Activated naive CD4-positive, alpha-beta T cell treated with anti-CD3 and anti-CD28 coated beads, Interleukin-2, amount 10 ng/mL, durations not matched to agents 7 days and 5 days (primary cell): Measurements from ENCODE around the gene GPR84.

Source experiments
- CTCF ChIA-PET: fragments of 350-600 bp; sonication (Branson Sonifier 250); formaldehyde crosslinking; loops from one replicate; lab custom pipeline; 2021; ENCODE audit warnings: antibody characterized with exemption; lab: Charles Lee
- DNase-seq: peaks from one replicate; pipeline ENCODE4 v3.0.0-alpha.2; 2020
- H3K27ac Mint-ChIP-seq: one replicate; pipeline ENCODE4 v1.8.0; 2021; ENCODE audit warnings: mild to moderate bottlenecking, moderate library complexity, mixed read lengths
- H3K27me3 Mint-ChIP-seq: one replicate; pipeline ENCODE4 v1.8.0; 2021; ENCODE audit warnings: mild to moderate bottlenecking, mixed read lengths
- H3K36me3 Mint-ChIP-seq: one replicate; pipeline ENCODE4 v1.8.0; 2021; ENCODE audit warnings: mixed read lengths
- H3K4me1 Mint-ChIP-seq: one replicate; pipeline ENCODE4 v1.8.0; 2021; ENCODE audit warnings: mixed read lengths
- H3K4me3 Mint-ChIP-seq: one replicate; pipeline ENCODE4 v1.8.0; 2021; ENCODE audit warnings: mild to moderate bottlenecking, moderate library complexity, mixed read lengths
- H3K9me3 Mint-ChIP-seq: one replicate; pipeline ENCODE4 v1.8.0; 2021; ENCODE audit warnings: mixed read lengths

GPR84 gene

DNA sequence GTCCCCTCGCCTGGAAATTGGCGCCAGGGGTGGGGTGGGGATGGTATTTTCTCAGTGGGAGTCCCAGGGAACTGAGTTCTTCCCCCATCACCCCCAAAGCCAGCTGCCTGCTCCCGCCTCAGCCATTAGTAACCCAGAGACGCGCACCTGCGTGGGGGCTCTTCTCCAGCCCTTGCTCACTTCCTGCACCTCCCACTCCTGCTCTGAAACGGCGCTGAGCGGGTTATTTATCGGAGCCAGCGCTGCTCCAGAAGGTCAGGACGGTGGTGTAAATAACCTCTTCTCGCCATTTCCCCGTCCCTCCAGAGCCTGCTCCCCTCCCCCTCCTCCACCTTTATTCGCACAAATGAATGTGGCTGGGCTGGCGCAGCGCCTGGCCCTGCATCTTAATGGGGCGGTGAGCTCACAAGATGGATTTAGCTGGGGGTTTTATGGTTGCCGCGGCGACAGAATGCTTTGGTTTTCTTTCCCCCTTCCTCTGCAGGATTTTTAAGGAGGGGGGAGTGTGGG, 12.2 kb downstream of the GPR84 start:
- no peaks in the 10 kb centered on the region for H3K9me3 Mint-ChIP-seq
- peaks cover 35% of the 10 kb centered on the region for H3K36me3 Mint-ChIP-seq
- peaks cover 26% of the 10 kb centered on the region for H3K4me1 Mint-ChIP-seq
- H3K27me3 Mint-ChIP-seq = no peaks in the 10 kb centered on the region
- CTCF ChIA-PET = interaction anchor here (0.7 to 2.2 kb wide), 7 partner anchors 9 to 57 kb away, joined by 3 to 9 read pairs (median 4); partner anchors contain the start of gene COPZ1
- peak; percentile 45 for DNase-seq
- no peak overlapping the region for H3K27ac Mint-ChIP-seq
- peak overlapping the region; percentile 27 for H3K4me3 Mint-ChIP-seq

DNA sequence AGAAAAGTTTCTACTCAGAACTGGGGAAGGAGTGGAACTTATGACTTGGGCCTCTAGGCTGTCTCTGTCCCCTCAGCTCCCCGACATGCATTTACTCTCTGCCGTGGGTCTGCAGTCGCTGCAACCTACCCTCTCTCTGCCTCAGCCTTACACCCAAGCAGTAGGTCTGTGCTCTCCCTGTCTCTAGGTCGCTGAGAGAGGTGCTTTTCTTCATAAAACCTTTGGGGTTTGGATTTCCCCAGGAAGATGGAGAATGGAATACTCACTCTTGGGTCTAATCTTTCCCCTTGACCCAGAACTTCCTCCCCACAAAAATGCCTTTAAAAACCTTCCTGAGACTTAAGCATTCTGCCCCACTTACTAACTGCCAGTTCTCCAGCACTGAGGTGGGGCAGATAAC, 12.9 kb downstream of the GPR84 start:
- Mint-ChIP-seq H3K4me1 (peaks cover 19% of the 10 kb centered on the region), H3K27me3 (no peaks in the 10 kb centered on the region), H3K9me3 (no peaks in the 10 kb centered on the region), H3K36me3 (peaks cover 40% of the 10 kb centered on the region), H3K4me3 (no peak overlapping the region), H3K27ac (no peak overlapping the region)
- DNase-seq = no peak
- CTCF ChIA-PET = interaction anchor here (2.3 kb wide), 1 partner anchor 14 kb away, joined by 10 read pairs; no protein-coding TSS in a partner anchor

GRCh38 chr12:54350743-54351142, 13.5 kb downstream of the GPR84 start:
- H3K4me3 Mint-ChIP-seq = no peak overlapping the region
- peaks cover 19% of the 10 kb centered on the region for H3K4me1 Mint-ChIP-seq
- H3K36me3 Mint-ChIP-seq = peaks cover 43% of the 10 kb centered on the region
- CTCF ChIA-PET = interaction anchor here (1.0 to 2.3 kb wide), 2 partner anchors 14 to 17 kb away, joined by 3 to 10 read pairs; no protein-coding TSS in a partner anchor
- H3K9me3 Mint-ChIP-seq = no peaks in the 10 kb centered on the region
- H3K27me3 Mint-ChIP-seq = no peaks in the 10 kb centered on the region
- no peak overlapping the region for H3K27ac Mint-ChIP-seq
- no peak for DNase-seq

GRCh38 chr12:54349679-54350078, 14.6 kb downstream of the GPR84 start:
- peaks cover 19% of the 10 kb centered on the region for H3K4me1 Mint-ChIP-seq
- no peaks in the 10 kb centered on the region for H3K27me3 Mint-ChIP-seq
- H3K4me3 Mint-ChIP-seq = no peak overlapping the region
- no peaks in the 10 kb centered on the region for H3K9me3 Mint-ChIP-seq
- no peak for DNase-seq
- H3K27ac Mint-ChIP-seq = no peak overlapping the region
- CTCF ChIA-PET = interaction anchor here (1.5 to 2.3 kb wide), 2 partner anchors 13 to 50 kb away, joined by 5 to 10 read pairs; no protein-coding TSS in a partner anchor
- peaks cover 51% of the 10 kb centered on the region for H3K36me3 Mint-ChIP-seq

DNA sequence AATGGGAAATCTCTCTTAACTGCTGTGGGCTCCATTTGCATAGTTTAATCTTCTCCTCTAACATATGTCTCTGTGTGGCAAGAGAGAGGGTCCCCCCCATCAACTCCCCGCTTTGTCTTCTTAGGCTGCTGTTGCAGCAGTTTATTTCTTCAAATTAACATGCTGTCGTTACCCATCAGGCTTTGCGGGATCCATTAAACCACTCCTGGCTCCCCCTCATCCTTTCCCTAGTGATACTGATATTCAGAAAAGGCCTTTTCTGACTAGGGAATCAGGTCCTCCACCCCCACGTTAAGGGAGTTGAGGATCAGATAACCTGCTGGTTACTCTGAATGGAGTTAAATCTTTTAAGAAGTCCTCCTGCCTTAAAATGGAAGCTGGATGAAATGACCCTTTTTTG, 15.2 kb downstream of the GPR84 start:
- H3K27me3 Mint-ChIP-seq = no peaks in the 10 kb centered on the region
- no peak overlapping the region for H3K27ac Mint-ChIP-seq

GRCh38 chr12:54341378-54342300, 22.6 kb downstream of the GPR84 start:
- H3K9me3 Mint-ChIP-seq = no peaks in the 10 kb centered on the region
- no peak for DNase-seq
- CTCF ChIA-PET = interaction anchor here (1.4 to 2.0 kb wide), 2 partner anchors 19 to 38 kb away, joined by 3 to 9 read pairs; no protein-coding TSS in a partner anchor
- peak overlapping the region; percentile 58 for H3K27ac Mint-ChIP-seq
- peaks cover 41% of the 10 kb centered on the region for H3K36me3 Mint-ChIP-seq
- no peaks in the 10 kb centered on the region for H3K27me3 Mint-ChIP-seq
- no peak overlapping the region for H3K4me3 Mint-ChIP-seq
- H3K4me1 Mint-ChIP-seq = no peaks in the 10 kb centered on the region

More for the DNA sequence above, 15.2 kb downstream of the GPR84 start:
- Mint-ChIP-seq H3K36me3 (peaks cover 53% of the 10 kb centered on the region), H3K4me3 (no peak overlapping the region), H3K9me3 (no peaks in the 10 kb centered on the region), H3K4me1 (peaks cover 19% of the 10 kb centered on the region)
- no peak for DNase-seq
- CTCF ChIA-PET = interaction anchor here (0.8 to 2.3 kb wide), 3 partner anchors 11 to 50 kb away, joined by 3 to 10 read pairs (median 5); no protein-coding TSS in a partner anchor

- CTCF ChIA-PET = interaction anchor here (1.4 to 2.0 kb wide), 2 partner anchors 19 to 39 kb away, joined by 3 to 9 read pairs; no protein-coding TSS in a partner anchor
Measured at GRCh38 chr12:54340846-54341245, 23.4 kb downstream of the GPR84 start.

GRCh38 chr12:54338698-54339296, 25.5 kb downstream of the GPR84 start:
- H3K4me3 Mint-ChIP-seq = no peak overlapping the region
- no peaks in the 10 kb centered on the region for H3K27me3 Mint-ChIP-seq
- H3K27ac Mint-ChIP-seq = no peak overlapping the region
- H3K36me3 Mint-ChIP-seq = peaks cover 25% of the 10 kb centered on the region
- CTCF ChIA-PET = interaction anchor here (1.5 to 7.2 kb wide), 5 partner anchors 8 to 60 kb away, joined by 3 to 89 read pairs (median 40); no protein-coding TSS in a partner anchor
- H3K4me1 Mint-ChIP-seq = peaks cover 3% of the 10 kb centered on the region
- no peak for DNase-seq
- no peaks in the 10 kb centered on the region for H3K9me3 Mint-ChIP-seq

More at GRCh38 chr12:54340846-54341245, 23.4 kb downstream of the GPR84 start:
- peaks cover 3% of the 10 kb centered on the region for H3K4me1 Mint-ChIP-seq
- no peaks in the 10 kb centered on the region for H3K9me3 Mint-ChIP-seq
- DNase-seq = no peak
- peaks cover 39% of the 10 kb centered on the region for H3K36me3 Mint-ChIP-seq
- H3K27ac Mint-ChIP-seq = peak overlapping the region; percentile 67
- no peak overlapping the region for H3K4me3 Mint-ChIP-seq
- H3K27me3 Mint-ChIP-seq = no peaks in the 10 kb centered on the region

DNA sequence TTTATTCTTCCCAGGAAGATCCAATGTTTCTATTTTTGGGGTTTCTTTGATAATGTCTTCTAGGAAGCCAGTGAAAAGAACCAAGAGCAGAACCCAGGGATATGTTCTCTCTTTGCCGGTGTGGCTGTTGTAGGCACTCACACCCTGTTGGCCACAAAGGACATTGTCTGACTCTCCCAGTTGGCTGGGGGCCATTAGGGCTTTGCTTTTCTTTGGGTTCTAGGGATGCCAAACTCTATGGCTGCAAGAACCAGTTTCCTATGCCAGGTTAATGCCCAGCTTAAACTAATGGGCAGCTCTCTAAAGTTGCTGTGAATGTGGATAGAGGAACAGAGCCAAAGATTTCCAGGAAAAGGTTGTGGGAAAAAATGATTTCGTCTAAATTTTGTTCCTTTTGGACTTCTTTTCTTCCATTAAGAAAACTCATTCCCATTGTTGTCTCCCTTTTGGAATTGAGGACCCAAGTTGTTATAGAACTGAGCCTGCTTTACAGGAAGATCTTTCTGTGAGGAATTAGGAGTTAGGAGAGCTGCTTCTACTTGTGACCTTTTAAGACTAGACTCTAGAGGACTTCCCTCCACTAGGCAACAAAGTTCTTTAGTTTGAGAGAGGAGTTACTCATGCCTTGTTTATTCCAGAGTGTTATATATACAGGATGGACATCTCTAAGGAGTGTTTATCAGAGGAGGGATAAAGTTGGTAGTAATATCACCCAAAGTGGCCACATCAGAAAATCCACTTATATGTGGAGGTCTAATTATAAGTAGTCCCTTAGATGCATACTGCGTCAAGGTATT, 26.2 kb downstream of the GPR84 start:
- H3K9me3 Mint-ChIP-seq = no peaks in the 10 kb centered on the region
- CTCF ChIA-PET = interaction anchor here (0.7 to 7.2 kb wide), 13 partner anchors 9 to 96 kb away, joined by 3 to 89 read pairs (median 10); partner anchors contain the start of gene COPZ1
- no peaks in the 10 kb centered on the region for H3K27me3 Mint-ChIP-seq

DNA sequence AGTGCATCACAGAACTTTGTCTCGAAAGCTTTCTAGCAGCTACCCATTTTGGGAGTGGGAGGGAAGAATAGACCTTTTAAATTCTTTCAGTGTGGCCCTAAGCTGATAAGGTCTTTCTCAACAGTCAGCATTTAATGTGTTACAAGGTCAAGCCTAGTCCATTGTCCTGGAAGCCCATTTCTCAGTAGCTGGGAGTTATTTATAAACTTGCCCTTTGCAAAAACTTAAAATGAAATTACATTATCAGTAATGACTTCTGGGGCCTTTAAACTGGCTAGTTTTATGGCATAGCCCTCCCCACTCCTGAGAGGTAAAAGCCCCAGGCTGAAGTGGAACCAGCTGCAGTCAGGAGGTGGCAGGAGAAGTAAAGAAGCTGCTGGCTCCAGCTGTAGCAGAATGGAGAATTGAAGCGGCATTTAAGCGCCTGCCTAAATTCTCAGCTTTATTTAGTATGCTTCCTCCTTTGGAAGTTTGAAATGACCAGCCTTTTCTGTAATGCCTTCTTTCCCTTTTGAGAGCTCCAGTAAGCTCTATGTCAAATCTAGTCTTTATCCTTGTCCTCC, 26.9 kb downstream of the GPR84 start:
- no peaks in the 10 kb centered on the region for H3K9me3 Mint-ChIP-seq
- peaks cover 14% of the 10 kb centered on the region for H3K36me3 Mint-ChIP-seq
- CTCF ChIA-PET = interaction anchor here (0.7 to 7.2 kb wide), 15 partner anchors 9 to 106 kb away, joined by 3 to 89 read pairs (median 9); partner anchors contain the start of gene COPZ1
- no peak overlapping the region for H3K4me3 Mint-ChIP-seq
- H3K4me1 Mint-ChIP-seq = peaks cover 10% of the 10 kb centered on the region
- H3K27ac Mint-ChIP-seq = no peak overlapping the region
- H3K27me3 Mint-ChIP-seq = no peaks in the 10 kb centered on the region
- DNase-seq = no peak

More for the DNA sequence above, 26.2 kb downstream of the GPR84 start:
- no peak overlapping the region for H3K27ac Mint-ChIP-seq
- peaks cover 19% of the 10 kb centered on the region for H3K36me3 Mint-ChIP-seq
- DNase-seq = no peak
- H3K4me3 Mint-ChIP-seq = no peak overlapping the region
- H3K4me1 Mint-ChIP-seq = peaks cover 10% of the 10 kb centered on the region

DNA sequence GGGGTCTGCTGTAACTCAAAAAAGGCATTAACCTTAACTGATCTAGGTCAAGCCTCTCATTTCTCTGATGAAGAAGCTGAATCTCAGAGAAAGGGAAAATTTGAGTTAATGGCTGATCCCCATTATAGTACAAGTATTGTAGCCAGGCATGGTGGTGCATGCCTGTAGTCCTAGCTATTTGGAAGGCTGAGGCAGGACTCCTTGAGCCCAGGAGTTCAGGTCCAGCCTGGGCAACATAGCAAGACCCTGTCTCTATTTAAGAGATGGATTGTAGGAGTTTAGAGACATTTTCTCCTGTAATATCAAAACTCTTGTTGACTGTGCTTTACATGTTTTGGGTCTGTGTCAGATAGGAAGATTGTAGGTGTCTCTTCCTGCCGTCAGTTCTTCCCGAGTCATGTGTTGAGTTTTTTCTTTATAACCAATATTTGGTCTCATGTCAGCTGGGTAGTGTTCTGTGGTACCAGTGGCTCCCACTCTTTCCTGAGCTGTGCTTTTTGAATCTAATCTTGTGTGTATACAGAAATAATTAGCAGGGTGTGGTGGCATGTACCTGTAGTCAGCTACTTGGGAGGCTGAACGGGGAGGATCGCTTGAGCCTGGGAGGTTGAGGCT, 30.8 kb downstream of the GPR84 start:
- H3K9me3 Mint-ChIP-seq = no peaks in the 10 kb centered on the region
- no peaks in the 10 kb centered on the region for H3K27me3 Mint-ChIP-seq
- peaks cover 43% of the 10 kb centered on the region for H3K4me1 Mint-ChIP-seq
- no peak overlapping the region for H3K4me3 Mint-ChIP-seq
- H3K27ac Mint-ChIP-seq = no peak overlapping the region
- CTCF ChIA-PET = interaction anchor here (0.7 to 7.2 kb wide), 7 partner anchors 9 to 1678 kb away, joined by 3 to 89 read pairs (median 40); partner anchors contain the start of gene COPZ1
- DNase-seq = no peak
- H3K36me3 Mint-ChIP-seq = peaks cover 21% of the 10 kb centered on the region

DNA sequence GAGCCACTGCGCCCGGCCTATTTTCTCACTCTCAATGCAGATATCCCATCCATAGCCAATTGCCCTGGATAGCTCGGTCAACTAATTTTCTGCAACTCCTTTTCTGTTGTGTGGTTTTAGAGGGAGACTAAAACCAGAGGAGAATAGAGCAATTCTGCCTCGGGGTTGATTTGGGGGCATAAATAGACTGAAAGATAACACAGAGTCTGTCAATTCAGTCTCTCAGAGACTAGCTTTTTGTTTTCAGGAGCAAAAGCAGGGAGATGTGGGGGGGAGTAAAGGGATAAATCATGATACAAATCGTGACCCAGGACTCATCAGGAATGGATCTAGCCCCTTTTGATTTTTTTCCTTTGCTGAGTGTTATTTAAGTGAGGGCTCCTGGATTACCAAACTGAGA, 32.8 kb downstream of the GPR84 start:
- Mint-ChIP-seq H3K9me3 (no peaks in the 10 kb centered on the region), H3K4me3 (no peak overlapping the region), H3K27ac (peak overlapping the region; percentile 71), H3K27me3 (no peaks in the 10 kb centered on the region), H3K4me1 (peaks cover 58% of the 10 kb centered on the region), H3K36me3 (peaks cover 24% of the 10 kb centered on the region)
- CTCF ChIA-PET = interaction anchor here (1.1 to 7.1 kb wide), 2 partner anchors 28 to 36 kb away, joined by 4 to 45 read pairs; no protein-coding TSS in a partner anchor
- no peak for DNase-seq
